GM19043 (cell line): ENCODE measurements around the gene HSPB6.

Source experiments
- ATAC-seq: cut with Tn5 transposase; IDR thresholded peaks from one replicate; pipeline ENCODE4 v1.9.1; 2021; ENCODE audit warnings: low read depth; ENCODE audit not compliant: unreplicated experiment

Gene HSPB6

GRCh38 chr19:35718345-35719041 lies 38.3 kb downstream of the HSPB6 start:
- no peak for ATAC-seq

GRCh38 chr19:35717665-35718344 lies 39.0 kb downstream of the HSPB6 start, which contains the start of gene KMT2B:
TSS of gene KMT2B (plus strand) at chr19:35718003. CDS start at chr19:35718019, 16 bp downstream.
- ATAC-seq = no peak

GRCh38 chr19:35716801-35717664 lies 39.8 kb downstream of the HSPB6 start:
- ATAC-seq = peak; percentile 50

GRCh38 chr19:35715981-35716800 lies 40.6 kb downstream of the HSPB6 start:
- ATAC-seq = no peak

- no peak for ATAC-seq
Measured at GRCh38 chr19:35715355-35715809, 41.4 kb downstream of the HSPB6 start.

GRCh38 chr19:35714601-35715354 lies 42.1 kb downstream of the HSPB6 start:
- ATAC-seq = no peak

GRCh38 chr19:35713904-35714495 lies 42.8 kb downstream of the HSPB6 start:
- ATAC-seq = no peak

- ATAC-seq = no peak
Measured at GRCh38 chr19:35713506-35713850, 43.4 kb downstream of the HSPB6 start.

GRCh38 chr19:35712567-35713505 lies 44.0 kb downstream of the HSPB6 start:
- ATAC-seq = no peak

GRCh38 chr19:35710784-35711723 lies 45.8 kb downstream of the HSPB6 start:
- no peak for ATAC-seq

GRCh38 chr19:35708391-35708790 lies 48.4 kb downstream of the HSPB6 start:
- no peak for ATAC-seq
